Daoy (cell line): ENCODE data around the gene GRIK4. TPM values are rescaled to one million over a fixed set of nuclear protein-coding genes. Genes with fewer than 3 reads are reported as not detected.
A peak's percentile ranks its signal among the peaks of the same experiment; 100 is the strongest.
"Not testable (repeated sequence)": the region's sequence is repeated elsewhere in the genome, so short reads cannot be mapped to it uniquely, and the experiment has no call there.

Source experiments
- DNase-seq: peaks from one replicate; pipeline ENCODE4 v3.0.0-alpha.2; 2015; ENCODE audit warnings: low read depth
- total RNA-seq: library from RNA; depleted of rRNA; stranded (reverse); fragments of >200 nt; shearing (Covaris generic); gene quantifications from 2 replicates; pipeline ENCODE4 v1.2.3, GENCODE V29; 2014

The GRIK4 gene
- total RNA-seq, 1 experiment from 2014 or later: 0.11 TPM

GRCh38 chr11:120573756-120574354, 62.3 kb downstream of the GRIK4 start:
- DNase-seq: peak; percentile 19

GRCh38 chr11:120574876-120575275, 63.3 kb downstream of the GRIK4 start:
- DNase-seq: no peak

DNA sequence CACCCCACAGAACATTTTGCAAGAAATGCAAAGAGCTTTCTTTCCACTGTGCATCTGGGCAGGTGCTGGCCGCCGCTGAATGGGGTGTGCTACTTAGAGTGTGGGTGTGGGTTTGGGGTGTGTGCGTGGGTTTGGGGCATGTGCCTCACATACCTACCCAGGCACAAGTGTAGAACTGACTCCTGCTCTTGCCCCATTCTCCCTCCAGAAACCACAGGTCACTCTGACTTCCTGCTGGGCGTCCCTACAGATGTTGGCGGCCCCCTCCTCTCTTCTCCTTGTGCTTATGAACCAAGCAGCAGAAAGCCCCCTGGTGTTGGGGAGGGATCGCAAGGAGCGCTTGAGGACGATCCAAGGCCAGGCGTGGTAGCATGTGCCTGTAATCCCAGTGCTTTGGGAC, 63.9 kb downstream of the GRIK4 start:
- DNase-seq: no peak

GRCh38 chr11:120576606-120577005, 65.1 kb downstream of the GRIK4 start:
- no peak for DNase-seq

DNA sequence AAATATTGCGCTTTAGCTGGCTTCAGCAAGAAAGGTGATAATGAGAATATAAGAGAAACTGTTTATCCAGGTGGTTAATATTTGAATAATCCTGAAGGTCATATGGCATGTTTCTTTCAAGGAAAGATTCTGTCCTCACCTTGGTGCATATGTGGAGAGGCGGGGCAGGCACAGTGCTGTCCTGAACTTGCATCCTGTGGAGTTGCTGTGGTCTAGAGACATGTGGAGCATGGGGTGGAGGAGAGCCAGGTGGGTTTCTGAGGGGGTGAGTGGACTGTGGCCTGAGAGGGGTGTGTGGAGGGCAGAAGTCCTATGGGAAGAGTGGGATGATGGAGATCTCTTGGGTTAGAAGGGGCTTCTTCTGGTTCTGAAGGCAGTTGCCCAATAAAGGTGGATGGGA, 65.5 kb downstream of the GRIK4 start:
- no peak for DNase-seq

DNA sequence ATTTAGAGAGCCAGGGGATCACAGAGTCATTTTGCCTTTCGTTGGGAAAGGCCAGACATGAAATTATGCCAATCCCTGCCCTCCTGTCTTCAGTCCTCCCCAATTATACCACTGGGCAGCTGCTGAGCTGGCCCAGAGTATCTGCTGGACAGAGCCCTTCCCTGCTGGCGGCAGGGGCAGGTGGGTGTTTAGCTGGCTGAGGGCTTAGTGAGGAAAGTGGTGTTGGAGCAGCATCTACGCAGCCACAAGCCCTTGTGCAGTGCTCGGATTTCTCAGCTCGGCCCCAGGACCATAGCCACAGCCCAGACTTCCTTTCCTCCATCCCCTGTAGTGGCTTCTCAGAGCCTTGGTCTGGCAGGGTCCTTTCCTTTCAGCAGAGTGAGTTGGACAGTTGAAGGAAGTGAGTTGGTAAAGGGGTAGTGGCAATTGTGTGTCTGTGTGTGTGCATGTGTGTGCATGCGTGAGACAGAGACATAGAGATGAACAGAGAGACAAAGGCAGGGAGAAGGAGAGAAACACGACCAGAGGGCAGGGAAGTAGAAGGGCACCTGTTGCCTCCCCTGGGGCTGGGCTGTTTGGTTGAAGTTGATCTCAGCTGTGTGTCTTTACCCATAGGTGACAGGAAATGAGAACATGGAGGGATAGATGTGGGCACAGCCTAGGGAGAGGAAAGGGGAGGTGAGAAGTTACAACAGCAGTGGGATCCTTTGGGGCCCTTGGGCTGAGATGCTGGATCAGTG, 66.2 kb downstream of the GRIK4 start:
- DNase-seq: no peak

DNA sequence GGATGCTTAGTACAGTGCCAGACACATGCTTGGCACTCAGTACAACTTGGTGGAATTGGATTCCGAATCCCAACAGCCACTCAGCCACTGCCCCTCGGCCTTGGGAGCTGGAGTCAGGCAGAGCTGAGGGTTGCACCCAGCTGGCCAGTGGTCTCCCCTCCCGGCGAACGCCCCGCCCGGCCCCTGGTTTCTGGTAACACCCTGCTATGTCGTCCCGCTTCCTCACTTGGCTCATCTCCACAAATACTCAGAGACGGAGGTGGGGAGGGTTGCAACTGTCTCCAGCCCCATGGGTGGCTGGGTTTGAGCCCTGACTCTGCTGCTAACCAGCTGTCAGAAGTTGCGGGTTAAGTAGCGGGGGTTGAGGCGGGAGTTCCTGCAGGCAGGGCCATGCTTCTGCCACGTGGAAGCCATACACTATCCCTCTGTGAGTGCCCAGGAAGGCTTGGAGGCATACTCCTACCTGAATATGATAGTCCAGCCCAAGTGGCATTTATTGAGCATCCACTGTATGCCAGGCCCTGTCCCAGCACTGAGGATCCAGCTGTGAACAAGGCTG, 67.1 kb downstream of the GRIK4 start:
- DNase-seq: no peak

- DNase-seq: no peak
Measured at GRCh38 chr11:120579611-120580031, 68.1 kb downstream of the GRIK4 start.

GRCh38 chr11:120581313-120581712, 69.8 kb downstream of the GRIK4 start:
- no peak for DNase-seq

- not testable (repeated sequence) for DNase-seq
Measured at GRCh38 chr11:120582535-120582934, 71.0 kb downstream of the GRIK4 start.

DNA sequence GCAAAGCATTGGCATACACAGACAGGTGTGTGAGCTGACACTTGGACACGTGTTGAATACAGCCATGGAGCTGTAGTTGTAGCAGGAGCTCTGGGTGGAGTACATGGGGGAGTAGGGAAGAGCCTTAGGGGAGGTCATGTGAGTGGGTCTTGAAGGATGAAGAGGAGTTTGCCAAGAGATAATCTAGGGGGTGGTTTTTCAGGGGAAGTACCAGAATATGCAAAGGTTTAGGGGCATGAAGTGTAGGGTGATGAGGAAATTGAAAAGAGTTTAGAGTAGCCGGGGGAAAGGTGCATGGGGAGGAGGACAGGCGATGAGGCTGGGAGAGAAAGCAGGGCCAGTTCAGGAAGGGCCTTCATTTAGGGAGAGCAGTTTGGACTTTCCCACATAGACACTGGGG, 74.5 kb downstream of the GRIK4 start:
- DNase-seq: no peak

GRCh38 chr11:120586728-120587127, 75.2 kb downstream of the GRIK4 start:
- no peak for DNase-seq

GRCh38 chr11:120587299-120587698, 75.8 kb downstream of the GRIK4 start:
- DNase-seq: no peak

GRCh38 chr11:120589376-120589775, 77.8 kb downstream of the GRIK4 start:
- DNase-seq: no peak

- DNase-seq: peak; percentile 42
Measured at GRCh38 chr11:120590472-120590871, 78.9 kb downstream of the GRIK4 start.

- DNase-seq: no peak
Measured at GRCh38 chr11:120594746-120595145, 83.2 kb downstream of the GRIK4 start.

DNA sequence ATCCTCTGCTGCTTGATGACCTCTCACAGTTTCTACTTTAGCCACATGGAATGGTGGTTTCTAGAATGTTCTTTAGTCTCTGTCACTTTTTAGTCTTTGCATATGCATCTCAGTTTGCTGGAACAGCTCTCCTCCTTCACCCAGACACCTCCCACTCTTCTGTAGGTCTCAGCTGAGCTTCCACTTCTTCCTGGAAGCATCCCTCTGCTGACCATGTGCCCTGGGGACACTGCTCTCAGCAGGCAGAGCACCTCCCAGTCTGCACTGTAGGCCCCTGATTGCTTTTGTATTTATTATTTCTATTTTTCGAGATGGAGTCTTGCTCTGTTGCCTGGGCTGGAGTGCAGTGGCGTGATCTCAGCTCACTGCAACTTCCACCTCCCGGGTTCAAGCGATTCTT, 84.0 kb downstream of the GRIK4 start:
- no peak for DNase-seq

DNA sequence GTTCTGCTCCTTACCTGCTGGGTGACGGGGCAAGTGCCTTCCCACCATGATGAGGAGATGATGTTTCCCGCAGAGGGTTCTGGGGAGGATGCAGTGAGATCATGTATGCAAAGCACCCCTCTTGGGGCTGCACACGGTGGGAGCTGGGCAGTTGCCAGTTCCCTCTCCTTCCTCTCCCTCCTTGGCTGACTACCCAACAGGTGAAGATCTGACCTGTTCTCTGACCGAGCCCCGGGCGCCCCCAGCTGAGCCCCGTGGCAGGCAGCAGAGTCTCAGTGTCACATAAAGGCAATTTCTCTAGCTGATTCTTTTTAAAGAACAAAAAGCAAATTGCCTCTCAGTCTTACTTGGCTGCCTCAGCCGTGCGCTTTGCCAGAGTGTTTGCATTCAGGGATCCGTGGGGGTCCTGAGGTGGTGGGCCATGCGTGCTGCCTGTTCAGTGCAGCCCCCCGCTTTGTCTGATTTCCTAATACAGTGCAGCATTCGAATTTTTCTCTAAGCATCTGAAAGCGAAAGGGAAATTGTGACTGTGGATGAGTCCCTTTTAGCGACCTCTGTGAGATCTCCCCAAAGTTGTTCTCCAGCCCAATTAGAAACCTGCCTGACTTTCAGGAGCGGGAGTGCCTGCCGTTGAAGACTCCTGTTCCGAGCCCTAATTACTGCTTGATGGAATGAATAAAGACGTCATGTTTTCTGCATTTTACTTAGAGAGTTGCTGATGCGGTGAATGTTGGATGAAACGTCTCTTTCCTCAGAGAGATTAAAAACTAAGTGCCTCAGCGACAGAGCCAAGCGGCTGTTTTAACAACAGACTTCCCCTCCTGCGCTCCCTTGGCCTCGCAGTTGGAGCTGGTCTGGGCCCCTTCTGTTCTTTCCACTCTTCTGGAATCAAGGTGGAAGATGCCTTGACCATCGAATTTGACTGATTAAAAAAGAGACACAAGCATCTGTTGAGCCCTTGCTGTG, 86.0 kb downstream of the GRIK4 start:
- DNase-seq: no peak

- no peak for DNase-seq
Measured at GRCh38 chr11:120598517-120599257, 87.1 kb downstream of the GRIK4 start.

GRCh38 chr11:120599816-120600420, 88.4 kb downstream of the GRIK4 start:
- no peak for DNase-seq

DNA sequence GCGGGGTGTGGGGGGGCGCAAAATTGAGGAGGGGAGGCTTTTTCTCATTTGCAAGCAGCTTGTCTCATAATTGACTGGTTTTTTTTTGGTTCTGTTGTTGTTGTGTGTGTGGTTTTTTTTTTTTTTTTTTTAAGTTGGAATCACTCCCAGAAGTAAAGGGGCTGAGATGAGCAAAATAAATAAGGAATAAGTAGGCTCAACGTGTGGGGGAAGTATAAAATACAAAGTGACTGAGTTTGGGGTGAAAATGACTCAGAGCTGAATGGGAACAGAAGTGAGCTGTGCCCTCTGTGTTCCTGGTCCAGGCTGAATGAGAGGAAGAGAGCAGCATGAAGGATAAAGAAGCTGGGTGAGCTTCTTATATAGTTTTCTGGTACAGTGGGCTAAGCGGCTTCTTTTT, 90.0 kb downstream of the GRIK4 start:
- DNase-seq: peak; percentile 48
